IgD-negative memory B cell (primary cell): ENCODE measurements around the gene NTRK2. TPM values are rescaled to one million over a fixed set of nuclear protein-coding genes. Genes with fewer than 3 reads are reported as not detected.

Experiments
- H3K27ac Mint-ChIP-seq, 3 donors: one replicate each; pipeline ENCODE4 v1.8.0; 2020 to 2022; ENCODE audit warnings: mild to moderate bottlenecking in 3 of 3, mixed read lengths in 3 of 3, moderate library complexity in 1 of 3
- H3K27me3 Mint-ChIP-seq: one replicate; pipeline ENCODE4 v1.8.0; 2021; ENCODE audit warnings: mixed read lengths
- H3K36me3 Mint-ChIP-seq: one replicate; pipeline ENCODE4 v1.8.0; 2020; ENCODE audit warnings: mild to moderate bottlenecking, mixed read lengths
- H3K4me1 Mint-ChIP-seq, 3 donors: one replicate each; pipeline ENCODE4 v1.8.0; 2020 to 2022; ENCODE audit warnings: mixed read lengths in 3 of 3, mild to moderate bottlenecking in 1 of 3
- H3K4me3 Mint-ChIP-seq, 4 donors: one replicate each; pipeline ENCODE4 v1.8.0; 2020 to 2022; ENCODE audit warnings: mild to moderate bottlenecking in 4 of 4, mixed read lengths in 4 of 4, moderate library complexity in 3 of 4
- H3K9me3 Mint-ChIP-seq, 3 donors: one replicate each; pipeline ENCODE4 v1.8.0; 2020 to 2021; ENCODE audit warnings: mixed read lengths in 3 of 3, mild to moderate bottlenecking in 1 of 3
- polyA plus RNA-seq: library from polyadenylated mRNA; unstranded; fragments of 300-500 nt; fragmentation: Illumina TruSeq; gene quantifications from one replicate; pipeline ENCODE4 v1.2.3, GENCODE V29; 2021

The NTRK2 gene
- polyA plus RNA-seq, 1 donor from 2014 or later: not detected

DNA sequence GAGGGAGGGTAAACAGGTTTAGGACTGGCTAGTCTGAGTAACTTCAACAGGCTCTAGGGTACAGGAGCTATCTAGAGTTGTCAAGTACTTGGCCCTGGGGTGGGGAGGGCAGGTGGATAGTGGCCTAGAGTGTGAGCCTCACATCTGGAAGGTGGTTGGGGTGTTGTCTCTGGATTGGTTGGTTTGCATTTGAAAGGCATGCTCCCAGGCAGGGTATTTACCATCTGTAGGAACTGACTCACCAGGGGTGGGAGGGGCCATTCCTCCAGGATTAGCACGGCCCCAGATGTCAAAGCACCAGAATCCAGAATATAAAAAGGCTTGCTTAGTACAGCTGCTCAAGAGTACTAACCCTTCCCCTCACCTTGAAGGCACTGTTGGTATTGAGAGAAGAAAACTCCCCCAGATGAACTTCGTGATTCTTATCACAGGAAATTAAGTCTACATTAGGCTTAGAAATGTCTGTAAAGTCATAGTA lies 193.3 kb downstream of the NTRK2 start:
- Mint-ChIP-seq H3K9me3 (no peaks in the 10 kb centered on the region), H3K4me1 (no peaks in the 10 kb centered on the region), H3K27me3 (peaks cover 1% of the 10 kb centered on the region), H3K36me3 (peaks cover 4% of the 10 kb centered on the region), H3K4me3 (no peak overlapping the region), H3K27ac (no peak overlapping the region)

DNA sequence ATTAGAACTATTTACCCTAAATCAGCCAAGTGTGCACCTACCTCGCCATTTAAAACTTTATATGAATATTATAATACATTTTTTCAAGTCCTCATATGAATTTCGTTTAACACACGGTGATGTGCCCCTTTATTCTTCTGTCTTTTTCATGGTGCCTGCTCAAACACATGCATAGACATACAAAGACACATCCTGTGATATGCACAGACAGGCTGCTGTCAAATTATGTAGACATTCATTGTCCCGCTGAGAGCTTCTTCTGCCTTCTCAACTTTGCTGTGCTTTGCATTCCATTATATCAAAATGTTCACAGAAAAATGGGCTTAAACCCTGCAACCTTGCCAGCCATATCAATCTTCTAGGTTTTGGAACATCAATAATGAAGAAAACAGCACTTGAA lies 193.8 kb downstream of the NTRK2 start:
- Mint-ChIP-seq H3K27me3 (no peaks in the 10 kb centered on the region), H3K27ac (no peak overlapping the region), H3K36me3 (no peaks in the 10 kb centered on the region), H3K4me1 (no peaks in the 10 kb centered on the region), H3K9me3 (no peaks in the 10 kb centered on the region), H3K4me3 (no peak overlapping the region)

DNA sequence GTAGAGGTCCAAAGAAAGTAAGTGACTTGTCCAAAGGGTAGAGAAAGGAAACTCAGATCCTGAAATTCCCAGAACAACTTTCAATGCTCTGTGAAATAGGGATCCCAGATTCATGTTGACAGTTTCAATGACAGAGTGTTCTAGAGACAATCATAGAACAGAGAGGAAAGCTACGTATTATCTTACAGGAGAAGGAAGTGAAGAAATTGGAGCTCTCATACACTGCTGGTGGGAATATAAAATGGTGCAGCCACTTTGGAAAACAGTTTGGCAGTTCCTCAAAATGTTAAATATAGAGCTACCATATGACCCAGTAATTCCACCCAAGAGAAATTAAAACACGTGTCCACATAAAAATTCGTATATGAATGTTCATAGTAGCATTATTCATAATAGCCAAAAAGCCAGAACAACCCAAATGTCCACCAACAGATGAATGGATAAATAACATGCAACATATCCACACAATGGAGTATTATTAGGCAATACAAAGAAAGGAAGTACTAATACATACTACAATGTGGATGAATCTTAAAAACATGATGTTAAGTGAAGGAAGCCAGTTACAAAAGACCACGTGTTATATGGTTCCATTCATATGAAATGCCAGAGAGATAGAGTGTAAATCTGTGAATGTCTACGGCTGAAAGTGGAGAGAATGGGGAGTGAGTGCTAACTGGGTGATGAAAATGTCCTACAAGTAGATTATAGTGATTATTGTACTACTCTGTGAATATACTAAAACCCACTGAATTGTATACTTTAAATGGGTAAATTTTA lies 197.1 kb downstream of the NTRK2 start:
- Mint-ChIP-seq H3K27ac (no peak overlapping the region), H3K36me3 (no peaks in the 10 kb centered on the region), H3K9me3 (peaks cover 0 to 2% (median 0%) of the 10 kb centered on the region in 3 donors), H3K4me1 (no peaks in the 10 kb centered on the region), H3K4me3 (no peak overlapping the region), H3K27me3 (no peaks in the 10 kb centered on the region)

GRCh38 chr9:84867186-84867585 lies 197.7 kb downstream of the NTRK2 start:
- no peaks in the 10 kb centered on the region for H3K36me3 Mint-ChIP-seq
- no peak overlapping the region for H3K27ac Mint-ChIP-seq
- peaks cover 0 to 2% (median 0%) of the 10 kb centered on the region in 3 donors for H3K9me3 Mint-ChIP-seq
- no peak overlapping the region for H3K4me3 Mint-ChIP-seq
- no peaks in the 10 kb centered on the region for H3K27me3 Mint-ChIP-seq
- no peaks in the 10 kb centered on the region for H3K4me1 Mint-ChIP-seq

DNA sequence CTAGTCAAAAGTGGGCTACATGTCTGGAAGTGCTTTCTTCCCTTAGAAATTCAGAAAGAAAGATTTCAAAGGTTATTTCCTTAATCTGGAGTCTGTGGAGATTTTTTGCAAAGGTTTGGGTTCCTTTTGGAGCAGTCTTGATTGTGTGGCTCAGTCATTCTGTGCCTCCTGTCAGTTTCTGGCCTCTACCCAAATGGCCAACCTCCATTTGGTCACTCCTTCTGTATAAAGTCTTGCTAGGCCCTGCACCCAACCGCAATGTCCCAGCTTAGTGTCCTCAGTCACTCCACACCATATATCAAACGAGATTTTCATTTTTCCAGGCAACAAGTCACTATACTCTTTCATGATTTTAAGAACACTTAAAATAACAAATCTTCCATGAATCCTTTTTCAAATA lies 199.6 kb downstream of the NTRK2 start:
- peak overlapping the region in 1 of 3 donors; percentile 31 for H3K27ac Mint-ChIP-seq
- no peaks in the 10 kb centered on the region for H3K4me1 Mint-ChIP-seq
- H3K9me3 Mint-ChIP-seq: peaks cover 0 to 2% (median 0%) of the 10 kb centered on the region in 3 donors
- no peaks in the 10 kb centered on the region for H3K36me3 Mint-ChIP-seq
- H3K27me3 Mint-ChIP-seq: no peaks in the 10 kb centered on the region
- H3K4me3 Mint-ChIP-seq: no peak overlapping the region

- Mint-ChIP-seq H3K4me3 (no peak overlapping the region), H3K27ac (no peak overlapping the region), H3K4me1 (no peaks in the 10 kb centered on the region), H3K27me3 (no peaks in the 10 kb centered on the region), H3K9me3 (peaks cover 0 to 2% (median 0%) of the 10 kb centered on the region in 3 donors), H3K36me3 (no peaks in the 10 kb centered on the region)
Observed at GRCh38 chr9:84871983-84872382, 202.5 kb downstream of the NTRK2 start.

GRCh38 chr9:84874022-84874421 lies 204.5 kb downstream of the NTRK2 start:
- no peaks in the 10 kb centered on the region for H3K4me1 Mint-ChIP-seq
- H3K9me3 Mint-ChIP-seq: no peaks in the 10 kb centered on the region
- H3K27ac Mint-ChIP-seq: no peak overlapping the region
- H3K4me3 Mint-ChIP-seq: no peak overlapping the region
- H3K27me3 Mint-ChIP-seq: no peaks in the 10 kb centered on the region
- no peaks in the 10 kb centered on the region for H3K36me3 Mint-ChIP-seq

DNA sequence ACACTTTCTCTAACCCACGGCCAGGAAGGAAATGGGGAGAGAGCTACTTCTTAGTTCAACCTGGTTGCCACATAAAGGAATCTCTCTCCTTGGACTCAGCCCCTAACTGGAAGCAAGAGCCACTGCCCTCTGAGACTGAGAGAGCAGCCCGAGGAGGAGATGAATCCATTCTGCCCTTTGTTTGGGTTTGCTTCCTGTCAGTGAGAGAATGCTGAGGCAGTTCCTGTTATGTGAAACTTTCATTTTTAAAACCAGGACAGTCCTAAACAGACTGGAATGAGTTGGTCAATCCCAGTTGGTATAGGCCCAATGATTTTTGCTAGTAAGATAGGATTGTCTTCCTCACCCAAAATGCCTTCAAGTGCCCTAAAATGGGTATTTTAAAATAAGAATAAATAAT lies 205.1 kb downstream of the NTRK2 start:
- Mint-ChIP-seq H3K36me3 (no peaks in the 10 kb centered on the region), H3K9me3 (no peaks in the 10 kb centered on the region), H3K27ac (no peak overlapping the region), H3K4me3 (no peak overlapping the region), H3K27me3 (no peaks in the 10 kb centered on the region), H3K4me1 (no peaks in the 10 kb centered on the region)

GRCh38 chr9:84875193-84875592 lies 205.7 kb downstream of the NTRK2 start:
- Mint-ChIP-seq H3K4me3 (no peak overlapping the region), H3K27ac (no peak overlapping the region), H3K27me3 (no peaks in the 10 kb centered on the region), H3K4me1 (no peaks in the 10 kb centered on the region), H3K36me3 (no peaks in the 10 kb centered on the region), H3K9me3 (no peaks in the 10 kb centered on the region)

DNA sequence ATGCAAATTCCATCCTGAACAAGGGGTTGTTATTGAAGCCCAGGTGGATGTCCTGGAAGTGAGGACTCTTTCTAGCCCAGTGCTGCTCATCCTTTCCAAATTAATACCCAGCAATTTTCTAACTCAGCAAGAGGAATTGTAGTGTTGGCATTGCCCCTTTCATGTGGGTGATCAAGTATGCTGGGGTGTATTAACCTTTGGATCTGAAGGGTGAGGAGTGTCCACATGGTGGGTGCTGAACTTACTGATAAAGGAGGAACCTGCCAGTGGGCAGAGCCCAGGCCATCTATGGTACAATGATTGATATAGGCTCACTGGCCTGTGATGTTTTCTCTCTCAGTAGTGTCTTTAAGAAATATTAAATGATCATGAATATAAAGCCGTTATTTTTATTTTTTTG lies 210.1 kb downstream of the NTRK2 start:
- no peak overlapping the region for H3K4me3 Mint-ChIP-seq
- H3K27ac Mint-ChIP-seq: no peak overlapping the region
- no peaks in the 10 kb centered on the region for H3K9me3 Mint-ChIP-seq
- no peaks in the 10 kb centered on the region for H3K4me1 Mint-ChIP-seq
- no peaks in the 10 kb centered on the region for H3K27me3 Mint-ChIP-seq
- H3K36me3 Mint-ChIP-seq: no peaks in the 10 kb centered on the region

DNA sequence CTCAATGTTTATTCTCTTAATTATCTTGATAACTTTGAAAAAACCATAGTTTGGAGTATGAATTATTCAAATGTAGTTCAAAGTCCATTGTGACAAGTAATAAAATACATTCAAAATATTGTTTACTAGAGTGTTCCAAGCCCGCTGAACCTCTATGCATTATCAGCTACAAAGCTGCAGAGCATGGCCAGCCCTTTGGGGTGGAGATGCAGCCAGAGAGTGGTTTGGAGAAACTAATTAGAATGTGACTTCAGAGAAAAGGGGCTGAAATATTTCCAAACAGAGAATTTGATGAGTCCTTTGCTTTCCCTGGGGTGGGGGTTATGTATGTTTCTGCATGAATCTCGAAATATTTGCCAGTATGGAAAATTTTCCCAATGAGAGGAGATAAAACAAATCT lies 211.3 kb downstream of the NTRK2 start:
- no peak overlapping the region for H3K27ac Mint-ChIP-seq
- H3K4me3 Mint-ChIP-seq: no peak overlapping the region
- no peaks in the 10 kb centered on the region for H3K27me3 Mint-ChIP-seq
- H3K36me3 Mint-ChIP-seq: no peaks in the 10 kb centered on the region
- no peaks in the 10 kb centered on the region for H3K9me3 Mint-ChIP-seq
- H3K4me1 Mint-ChIP-seq: no peaks in the 10 kb centered on the region

DNA sequence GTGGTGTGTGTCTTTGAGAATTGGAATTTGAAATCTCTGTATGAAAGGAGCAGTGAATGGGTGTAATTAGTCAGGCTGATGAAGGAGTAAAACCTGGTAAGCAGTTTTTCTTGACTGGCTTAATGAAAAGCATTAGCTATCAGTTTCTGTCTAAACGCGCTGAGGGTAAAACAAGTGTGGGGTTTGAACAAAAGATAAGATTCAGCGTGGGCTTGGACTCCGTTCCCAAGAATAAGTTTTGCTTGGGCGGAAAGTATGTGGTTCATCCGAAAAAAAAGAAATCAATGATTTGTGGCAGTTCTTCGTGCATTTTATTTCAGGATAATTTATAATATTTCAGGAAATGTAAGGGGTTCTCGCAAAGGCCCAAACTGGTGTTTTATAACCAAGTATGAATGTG lies 217.3 kb downstream of the NTRK2 start:
- no peaks in the 10 kb centered on the region for H3K4me1 Mint-ChIP-seq
- no peaks in the 10 kb centered on the region for H3K27me3 Mint-ChIP-seq
- no peak overlapping the region for H3K4me3 Mint-ChIP-seq
- no peaks in the 10 kb centered on the region for H3K36me3 Mint-ChIP-seq
- H3K27ac Mint-ChIP-seq: no peak overlapping the region
- no peaks in the 10 kb centered on the region for H3K9me3 Mint-ChIP-seq

- Mint-ChIP-seq H3K4me1 (no peaks in the 10 kb centered on the region), H3K27ac (no peak overlapping the region), H3K27me3 (no peaks in the 10 kb centered on the region), H3K9me3 (no peaks in the 10 kb centered on the region), H3K4me3 (no peak overlapping the region), H3K36me3 (no peaks in the 10 kb centered on the region)
Observed at GRCh38 chr9:84891924-84892323, 222.4 kb downstream of the NTRK2 start.

- H3K4me1 Mint-ChIP-seq: no peaks in the 10 kb centered on the region
- no peaks in the 10 kb centered on the region for H3K36me3 Mint-ChIP-seq
- no peak overlapping the region for H3K4me3 Mint-ChIP-seq
- no peaks in the 10 kb centered on the region for H3K27me3 Mint-ChIP-seq
- H3K27ac Mint-ChIP-seq: no peak overlapping the region
- H3K9me3 Mint-ChIP-seq: no peaks in the 10 kb centered on the region
Observed at GRCh38 chr9:84893419-84894128, 224.0 kb downstream of the NTRK2 start.

GRCh38 chr9:84894859-84895258 lies 225.3 kb downstream of the NTRK2 start:
- H3K27me3 Mint-ChIP-seq: no peaks in the 10 kb centered on the region
- peaks cover 0 to 1% (median 0%) of the 10 kb centered on the region in 3 donors for H3K4me1 Mint-ChIP-seq
- H3K36me3 Mint-ChIP-seq: no peaks in the 10 kb centered on the region
- H3K4me3 Mint-ChIP-seq: no peak overlapping the region
- H3K27ac Mint-ChIP-seq: no peak overlapping the region
- no peaks in the 10 kb centered on the region for H3K9me3 Mint-ChIP-seq
